AG09319 (cell line): ENCODE results near the gene BTNL2.

ENCODE experiments used
- DNase-seq: peaks from one replicate; pipeline ENCODE4 v3.0.0-alpha.2; 2010; ENCODE audit warnings: low read depth; ENCODE audit errors: extremely low read depth
- CTCF ChIP-seq: IDR thresholded peaks from 2 replicates; pipeline ENCODE4 v1.5.1; 2011; ENCODE audit warnings: low read depth, mild to moderate bottlenecking, inconsistent platforms, low read length, moderate library complexity

BTNL2 gene

GRCh38 chr6:32413427-32414047 is 6.6 kb upstream of the BTNL2 start:
- TF ChIP-seq CTCF: peak; percentile 97
- DNase-seq: peak; percentile 39

- no peak for DNase-seq
- no peak for TF ChIP-seq CTCF
Observed at GRCh38 chr6:32411566-32412327, 4.8 kb upstream of the BTNL2 start.

DNA sequence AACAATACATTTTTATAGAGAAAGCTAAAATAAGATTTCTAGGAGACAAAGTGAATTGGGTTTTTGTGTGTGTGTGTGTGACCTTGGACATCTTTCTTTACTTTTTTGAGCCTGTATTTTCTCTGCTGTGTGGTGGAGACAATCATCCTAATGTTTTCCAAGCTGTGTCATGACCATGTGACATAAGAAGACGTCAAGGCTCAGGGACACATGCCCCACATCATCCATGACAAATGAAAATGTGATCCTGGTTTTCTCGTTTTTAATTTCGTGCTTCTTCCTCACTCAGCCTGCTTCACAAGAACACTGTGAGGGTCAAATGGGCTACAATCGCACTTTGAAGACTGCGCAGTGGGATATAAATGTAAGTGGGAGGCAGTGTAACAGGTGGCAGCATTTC is 3.9 kb upstream of the BTNL2 start:
- no peak for TF ChIP-seq CTCF

GRCh38 chr6:32406197-32406596 is 784 bp downstream of the BTNL2 start:
- DNase-seq: no peak
- no peak for TF ChIP-seq CTCF

More for the DNA sequence above, 3.9 kb upstream of the BTNL2 start:
- DNase-seq: no peak

GRCh38 chr6:32405656-32406055 is 1.3 kb downstream of the BTNL2 start:
- no peak for TF ChIP-seq CTCF
- DNase-seq: no peak

GRCh38 chr6:32402812-32403211 is 4.2 kb downstream of the BTNL2 start:
- no peak for DNase-seq
- no peak for TF ChIP-seq CTCF

GRCh38 chr6:32401284-32401963 is 5.6 kb downstream of the BTNL2 start:
- DNase-seq: no peak
- no peak for TF ChIP-seq CTCF
